ENCODE data around the gene ASB7.
"Not testable (repeated sequence)": the region's sequence is repeated elsewhere in the genome, so short reads cannot be mapped to it uniquely, and the experiment has no call there.

ASB7 gene

GRCh38 chr15:100658895-100659294 is 56.5 kb downstream of the ASB7 start:
- no peak for DNase-seq

GRCh38 chr15:100661156-100661555 is 58.8 kb downstream of the ASB7 start:
- DNase-seq = no peak

GRCh38 chr15:100663086-100663914 is 60.9 kb downstream of the ASB7 start:
- no peak for DNase-seq

GRCh38 chr15:100663915-100664281 is 61.5 kb downstream of the ASB7 start:
- DNase-seq = no peak

GRCh38 chr15:100665570-100665969 is 63.2 kb downstream of the ASB7 start:
- no peak for DNase-seq

GRCh38 chr15:100667405-100668347 is 65.3 kb downstream of the ASB7 start:
- DNase-seq = no peak

- no peak for DNase-seq
Observed at GRCh38 chr15:100668348-100668745, 66.0 kb downstream of the ASB7 start.

- no peak for DNase-seq
Observed at GRCh38 chr15:100669260-100669659, 66.9 kb downstream of the ASB7 start.

GRCh38 chr15:100670505-100671021 is 68.2 kb downstream of the ASB7 start:
- DNase-seq = no peak

GRCh38 chr15:100671124-100671680 is 68.8 kb downstream of the ASB7 start:
- DNase-seq = no peak

- DNase-seq = no peak
Observed at GRCh38 chr15:100671858-100672543, 69.6 kb downstream of the ASB7 start.

GRCh38 chr15:100672959-100673358 is 70.6 kb downstream of the ASB7 start:
- no peak for DNase-seq

GRCh38 chr15:100679151-100679550 is 76.8 kb downstream of the ASB7 start:
- DNase-seq = not testable (repeated sequence)

GRCh38 chr15:100680726-100681125 is 78.3 kb downstream of the ASB7 start:
- DNase-seq = no peak

GRCh38 chr15:100681335-100681746 is 79.0 kb downstream of the ASB7 start:
- no peak for DNase-seq

GRCh38 chr15:100682468-100682867 is 80.1 kb downstream of the ASB7 start:
- no peak for DNase-seq

GRCh38 chr15:100683434-100683833 is 81.0 kb downstream of the ASB7 start:
- no peak for DNase-seq

GRCh38 chr15:100684591-100684990 is 82.2 kb downstream of the ASB7 start:
- DNase-seq = no peak

GRCh38 chr15:100686021-100686724 is 83.8 kb downstream of the ASB7 start:
- DNase-seq = no peak

- no peak for DNase-seq
Observed at GRCh38 chr15:100686725-100687473, 84.5 kb downstream of the ASB7 start.

- DNase-seq = no peak
Observed at GRCh38 chr15:100687582-100688141, 85.3 kb downstream of the ASB7 start.
